Esophagus muscularis mucosa (tissue), 4 donors: ENCODE data around the gene THADA. TPM values are rescaled to one million over a fixed set of nuclear protein-coding genes. Genes with fewer than 3 reads are reported as not detected.
A peak's percentile ranks its signal among the peaks of the same experiment; 100 is the strongest.

Experiments
- DNase-seq: peaks from one replicate; pipeline ENCODE4 v3.0.0-alpha.2; 2017; ENCODE audit errors: extremely low spot score
- H3K27ac ChIP-seq, 4 donors: fragments of 200-600 bp; sonication (generic); replicated peaks in 1 of 4; 1 replicate in 3 of 4; 2 replicates in 1 of 4; pipeline ENCODE4 v1.5.1; 2016 to 2019; ENCODE audit warnings: mild to moderate bottlenecking in 1 of 4
- H3K27me3 ChIP-seq, 4 donors: fragments of 200-600 bp; sonication (generic); one replicate each; pipeline versions ENCODE4 v1.5.1 to v1.6.0; 2016 to 2019
- H3K36me3 ChIP-seq, 4 donors: fragments of 200-600 bp; sonication (generic); one replicate each; pipeline ENCODE4 v1.5.1; 2016 to 2019
- H3K4me1 ChIP-seq, 4 donors: fragments of 200-600 bp; sonication (generic); one replicate each; pipeline ENCODE4 v1.5.1; 2016 to 2019
- H3K4me3 ChIP-seq, 4 donors: fragments of 200-600 bp; sonication (generic); 1 replicate in 2 of 4; 2 replicates in 2 of 4; pipeline ENCODE4 v1.5.1; 2016 to 2019; ENCODE audit warnings: mild to moderate bottlenecking in 4 of 4, moderate library complexity in 1 of 4
- H3K9me3 ChIP-seq, 4 donors: fragments of 200-600 bp; sonication (generic); 1 replicate in 3 of 4; 2 replicates in 1 of 4; pipeline ENCODE4 v1.5.1; 2016 to 2019
- EP300 ChIP-seq: sonication (generic); formaldehyde crosslinking; IDR thresholded peaks from one replicate; pipeline ENCODE4 v1.6.1; 2017; ENCODE audit warnings: antibody characterized with exemption
- POLR2A ChIP-seq: fragments of 450-650 bp; IDR thresholded peaks from one replicate; pipeline ENCODE4 v1.6.1; 2017; ENCODE audit warnings: antibody characterized with exemption, moderate library complexity, mild to moderate bottlenecking, low read depth
- POLR2AphosphoS5 ChIP-seq, 2 donors: sonication (generic); formaldehyde crosslinking; IDR thresholded peaks; one replicate each; pipeline ENCODE4 v1.6.1; 2017; ENCODE audit warnings: antibody characterized with exemption in 2 of 2
- WGBS: methylation state at CpG from one replicate; pipeline ENCODE4 v1.1.5; 2018; 5-methylcytosine and 5-hydroxymethylcytosine counted together
- intact Hi-C: fragments of 100-400 bp; cut with DNase I; formaldehyde crosslinking; loops from one replicate; pipeline ENCODE4 v1.15.1; 2023
- total RNA-seq, 4 donors: library from RNA; depleted of rRNA; stranded (reverse); fragments of >200 nt; gene quantifications; one replicate each; pipeline versions ENCODE4 v1.1.0 to v1.2.1, GENCODE V29; 2016
- TF ChIP-seq, protein P1 (sequence below), 3 experiments: fragments of 200-600 bp in 2 of 3; fragments of 450-650 bp in 1 of 3; sonication (generic) in 2 of 3; IDR thresholded peaks; one replicate each; pipeline ENCODE4 v1.5.1; 2017 to 2019; ENCODE audit warnings: antibody characterized with exemption in 3 of 3, mild to moderate bottlenecking in 2 of 3, moderate library complexity in 1 of 3

Gene THADA
- total RNA-seq, 4 donors from 2014 or later: 17.2 to 28.7 (median 21.3) TPM

DNA sequence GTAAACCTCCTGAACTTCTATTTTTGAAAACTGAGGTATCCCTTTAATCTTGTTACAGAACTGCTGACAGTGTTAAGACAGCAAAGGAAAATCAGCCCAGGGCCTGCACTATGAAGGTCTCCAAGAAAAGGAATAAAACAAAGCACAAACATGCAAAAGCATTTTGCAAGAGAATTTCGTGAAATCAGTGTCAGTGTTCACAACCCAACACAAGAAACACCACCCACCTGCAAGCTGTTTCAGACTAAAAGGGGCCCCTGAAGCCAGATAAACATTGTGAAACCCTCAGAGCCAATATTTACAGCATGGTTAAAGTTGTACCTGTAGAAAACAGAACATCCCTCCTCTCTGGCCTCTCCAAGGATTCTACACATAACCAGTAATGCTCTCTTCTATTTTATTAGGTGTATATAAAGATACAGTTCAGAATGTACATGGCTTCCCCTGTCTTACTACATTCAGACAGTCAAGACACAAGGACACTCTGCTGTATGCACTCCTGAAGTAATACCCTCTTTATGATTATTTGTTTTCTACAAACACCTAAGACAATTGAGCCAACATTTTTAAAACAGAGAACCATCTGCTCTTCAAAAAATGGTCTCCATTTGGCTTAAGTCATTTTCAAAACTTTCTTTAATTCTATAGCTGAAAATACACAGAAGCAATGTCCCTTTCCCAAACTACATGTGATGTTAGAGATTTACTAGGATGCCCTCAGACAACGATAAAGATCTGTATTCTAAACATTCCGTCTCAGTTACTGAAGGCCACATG lies 219.9 kb downstream of the THADA start:
- Histone ChIP-seq H3K27me3 (no peaks in the 10 kb centered on the region), H3K9me3 (no peaks in the 10 kb centered on the region), H3K36me3 (no peaks in the 10 kb centered on the region), H3K4me1 (peaks cover 9 to 43% (median 38%) of the 10 kb centered on the region in 4 donors), H3K4me3 (no peak overlapping the region), H3K27ac (peak overlapping the region; percentile 5 to 68 (median 54))
- intact Hi-C loops: no loop called here
- TF ChIP-seq, protein P1, sequence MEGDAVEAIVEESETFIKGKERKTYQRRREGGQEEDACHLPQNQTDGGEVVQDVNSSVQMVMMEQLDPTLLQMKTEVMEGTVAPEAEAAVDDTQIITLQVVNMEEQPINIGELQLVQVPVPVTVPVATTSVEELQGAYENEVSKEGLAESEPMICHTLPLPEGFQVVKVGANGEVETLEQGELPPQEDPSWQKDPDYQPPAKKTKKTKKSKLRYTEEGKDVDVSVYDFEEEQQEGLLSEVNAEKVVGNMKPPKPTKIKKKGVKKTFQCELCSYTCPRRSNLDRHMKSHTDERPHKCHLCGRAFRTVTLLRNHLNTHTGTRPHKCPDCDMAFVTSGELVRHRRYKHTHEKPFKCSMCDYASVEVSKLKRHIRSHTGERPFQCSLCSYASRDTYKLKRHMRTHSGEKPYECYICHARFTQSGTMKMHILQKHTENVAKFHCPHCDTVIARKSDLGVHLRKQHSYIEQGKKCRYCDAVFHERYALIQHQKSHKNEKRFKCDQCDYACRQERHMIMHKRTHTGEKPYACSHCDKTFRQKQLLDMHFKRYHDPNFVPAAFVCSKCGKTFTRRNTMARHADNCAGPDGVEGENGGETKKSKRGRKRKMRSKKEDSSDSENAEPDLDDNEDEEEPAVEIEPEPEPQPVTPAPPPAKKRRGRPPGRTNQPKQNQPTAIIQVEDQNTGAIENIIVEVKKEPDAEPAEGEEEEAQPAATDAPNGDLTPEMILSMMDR (IDR thresholded peaks at IDR 0.05): no peak
- TF ChIP-seq POLR2A (no peak), EP300 (no peak), POLR2AphosphoS5 (IDR thresholded peaks at IDR 0.05) (no peak)
- 51% methylated on average over 3 of the region's 3 CpGs for WGBS
- no peak for DNase-seq

DNA sequence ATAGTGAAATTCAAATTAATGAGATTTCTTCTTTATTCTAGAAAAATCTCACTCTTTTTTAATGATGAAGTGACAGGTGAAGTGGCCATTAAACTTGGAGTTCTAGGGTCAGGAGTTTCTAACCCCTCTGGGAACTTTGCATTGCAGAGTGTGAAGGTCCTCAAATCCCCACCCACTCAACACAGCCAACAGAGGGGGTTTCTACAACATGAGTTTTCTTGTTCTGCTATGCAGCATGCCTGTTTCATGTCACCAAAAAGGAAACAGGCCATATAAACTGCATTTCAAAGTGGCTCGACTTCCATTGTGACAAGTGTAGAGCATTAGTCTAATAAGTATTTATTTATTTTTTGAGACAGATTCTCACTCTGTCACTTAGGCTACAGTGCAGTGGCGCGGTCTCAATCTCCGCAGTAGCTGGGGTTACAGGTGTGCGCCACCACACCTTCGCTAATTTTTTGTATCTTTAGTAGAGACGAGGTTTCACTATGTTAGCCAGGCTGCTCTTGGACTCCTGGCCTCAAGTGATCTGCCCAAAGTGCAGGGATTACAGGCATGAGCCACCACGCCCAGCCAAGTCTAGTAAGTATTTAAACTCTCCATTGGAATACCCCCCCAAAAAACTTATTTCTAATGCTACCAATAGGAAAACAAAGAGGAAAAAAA lies 223.3 kb downstream of the THADA start:
- TF ChIP-seq POLR2AphosphoS5 (IDR thresholded peaks at IDR 0.05): no peak
- TF ChIP-seq POLR2A: no peak
- TF ChIP-seq, protein P1 (IDR thresholded peaks at IDR 0.05): no peak
- TF ChIP-seq EP300: no peak
- peak overlapping the region in 3 of 4 donors; percentile 48 to 84 (median 53) for H3K27ac ChIP-seq
- peaks cover 14 to 75% (median 63%) of the 10 kb centered on the region in 4 donors for H3K4me1 ChIP-seq

DNA sequence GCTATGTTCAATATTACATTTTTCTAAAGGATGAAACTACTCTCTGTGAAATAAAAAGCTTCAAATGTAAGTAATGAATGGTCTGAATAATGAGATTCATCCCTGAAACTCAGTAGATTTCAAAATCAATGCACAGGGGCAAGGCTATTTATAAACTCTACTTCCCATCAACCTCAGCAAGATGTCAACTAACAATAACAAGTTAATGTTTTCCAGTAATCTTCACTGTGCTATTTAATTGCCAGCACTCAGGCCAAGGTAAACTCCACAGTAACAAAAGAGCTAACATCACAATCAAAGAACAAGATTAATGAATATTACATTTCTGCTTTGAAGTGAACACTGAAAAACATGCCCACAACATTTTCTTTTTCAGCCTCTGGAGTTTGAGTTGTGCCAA lies 225.1 kb downstream of the THADA start:
- intact Hi-C loops: no loop called here
- H3K9me3 ChIP-seq: no peaks in the 10 kb centered on the region
- peaks cover 10 to 60% (median 54%) of the 10 kb centered on the region in 4 donors for H3K4me1 ChIP-seq
- H3K27ac ChIP-seq: peak overlapping the region; percentile 48 to 84 (median 58)
- DNase-seq: no peak
- no peaks in the 10 kb centered on the region for H3K27me3 ChIP-seq
- no peaks in the 10 kb centered on the region for H3K36me3 ChIP-seq
- H3K4me3 ChIP-seq: no peak overlapping the region
- TF ChIP-seq, protein P1 (IDR thresholded peaks at IDR 0.05): no peak
- TF ChIP-seq EP300: peak; percentile 59
- TF ChIP-seq POLR2AphosphoS5 (IDR thresholded peaks at IDR 0.05): peak in 1 of 2 donors; percentile 61
- TF ChIP-seq POLR2A: no peak

More for the DNA sequence above, 223.3 kb downstream of the THADA start:
- no peak for DNase-seq
- H3K36me3 ChIP-seq: no peaks in the 10 kb centered on the region
- H3K27me3 ChIP-seq: no peaks in the 10 kb centered on the region
- intact Hi-C loops: no loop called here
- WGBS: 90% methylated on average over 8 of the region's 8 CpGs
- no peak overlapping the region for H3K4me3 ChIP-seq
- H3K9me3 ChIP-seq: no peaks in the 10 kb centered on the region

DNA sequence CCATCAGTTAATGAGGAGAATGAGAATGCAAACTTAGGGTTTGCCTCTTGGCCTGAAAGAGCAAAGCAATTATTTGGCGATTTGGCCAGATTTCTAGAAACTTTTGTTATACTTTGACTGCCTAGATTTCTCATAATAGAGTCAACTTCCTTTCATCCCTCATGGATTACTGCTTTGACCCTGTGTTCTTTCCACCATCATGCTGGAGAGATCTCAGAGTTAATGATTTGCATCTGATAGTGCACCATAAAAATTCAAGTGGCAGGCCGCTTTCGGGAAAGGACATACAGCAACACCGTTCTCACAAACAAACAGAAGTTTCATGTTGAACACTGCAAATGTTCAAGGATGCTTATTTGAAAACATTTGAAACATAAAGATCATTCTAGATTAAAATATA lies 225.7 kb downstream of the THADA start:
- Histone ChIP-seq H3K9me3 (no peaks in the 10 kb centered on the region), H3K4me1 (peaks cover 5 to 54% (median 48%) of the 10 kb centered on the region in 4 donors), H3K27ac (peak overlapping the region; percentile 48 to 84 (median 58)), H3K36me3 (no peaks in the 10 kb centered on the region), H3K4me3 (no peak overlapping the region), H3K27me3 (no peaks in the 10 kb centered on the region)
- no peak for DNase-seq
- TF ChIP-seq, protein P1 (IDR thresholded peaks at IDR 0.05): no peak
- TF ChIP-seq POLR2A: no peak
- TF ChIP-seq EP300: no peak
- no peak for TF ChIP-seq POLR2AphosphoS5 (IDR thresholded peaks at IDR 0.05)
- intact Hi-C loops: no loop called here
- 58% methylated on average over 4 of the region's 4 CpGs for WGBS
